ENCODE measurements around the gene ZCCHC2. TPM values are rescaled to one million over a fixed set of nuclear protein-coding genes. Genes with fewer than 3 reads are reported as not detected.

ZCCHC2 gene
- total RNA-seq, 1 donor from 2014 or later: 18.0 TPM

DNA sequence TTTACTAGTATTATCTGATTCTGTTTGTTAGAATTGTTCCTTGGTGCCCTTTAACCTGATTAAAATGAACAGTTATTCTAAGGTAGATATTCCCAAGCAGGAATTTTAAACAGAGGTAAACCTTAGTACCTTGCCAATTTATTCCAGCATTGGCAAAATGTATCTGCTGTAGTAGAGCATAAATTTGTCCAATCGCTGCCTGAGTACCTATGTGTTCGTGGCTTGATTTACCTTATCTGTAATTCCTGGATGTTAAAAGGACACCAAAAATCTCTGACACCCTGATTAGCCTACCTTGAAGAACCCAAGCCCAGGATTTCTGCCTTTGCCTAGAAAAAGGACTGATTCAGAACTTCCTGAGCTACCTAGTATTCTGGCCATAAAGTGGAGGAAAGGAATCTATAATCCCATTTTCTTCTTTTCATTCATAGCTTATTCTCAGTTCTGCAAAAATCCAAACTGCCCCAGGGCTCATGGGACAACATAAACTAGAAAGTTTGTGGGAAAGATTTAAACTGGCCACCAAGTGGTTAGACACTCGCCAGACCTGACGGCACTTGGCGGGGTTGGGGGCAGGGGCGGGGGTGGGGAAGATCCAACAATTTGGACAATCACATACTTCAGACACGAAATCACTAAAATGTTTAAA is 16.2 kb upstream of the ZCCHC2 start:
- ATAC-seq (no peak), DNase-seq (no peak)
- intact Hi-C loops (cut with micrococcal nuclease): no loop called here

DNA sequence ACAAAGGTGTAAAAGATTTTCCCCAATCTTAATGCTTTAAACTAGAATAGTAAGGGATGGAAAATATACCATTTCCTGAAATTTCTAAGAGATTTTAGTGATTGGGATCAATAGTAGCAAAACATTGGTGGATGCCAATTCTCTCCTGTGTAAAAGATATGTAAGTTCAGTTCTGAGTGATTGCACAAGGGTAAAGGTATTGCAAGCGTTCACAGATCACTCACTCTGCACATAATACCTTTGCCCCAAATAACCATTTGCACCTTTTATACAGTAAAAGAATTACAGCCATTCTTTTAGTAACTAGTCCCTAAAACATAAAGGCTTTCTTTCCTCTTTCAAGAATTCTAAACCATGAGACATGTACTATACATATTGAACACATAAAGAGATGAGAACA is 13.0 kb upstream of the ZCCHC2 start:
- intact Hi-C loops (cut with micrococcal nuclease): no loop called here

DNA sequence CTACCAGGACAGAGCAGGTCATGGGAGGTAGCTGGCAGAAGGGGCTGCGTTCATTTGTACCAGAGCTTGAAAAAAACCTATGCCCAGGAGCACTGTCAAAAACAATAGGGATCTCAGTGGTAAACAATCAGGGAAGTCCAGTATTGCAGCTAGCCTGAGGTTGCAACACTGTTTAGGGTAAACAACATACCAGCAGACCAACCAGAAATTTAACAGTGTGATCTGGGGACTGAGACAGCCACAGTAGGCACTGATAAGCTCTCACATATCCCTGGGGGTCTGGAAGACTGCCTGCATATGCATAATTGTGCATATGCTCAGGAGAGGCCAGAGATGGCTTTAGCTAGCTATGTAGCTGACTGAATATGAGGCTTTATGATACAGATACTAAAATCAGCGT is 12.0 kb upstream of the ZCCHC2 start:
- intact Hi-C loops (cut with micrococcal nuclease): no loop called here
- DNase-seq (no peak), ATAC-seq (no peak)

More for the DNA sequence above, 13.0 kb upstream of the ZCCHC2 start:
- no peak for ATAC-seq
- no peak for DNase-seq

DNA sequence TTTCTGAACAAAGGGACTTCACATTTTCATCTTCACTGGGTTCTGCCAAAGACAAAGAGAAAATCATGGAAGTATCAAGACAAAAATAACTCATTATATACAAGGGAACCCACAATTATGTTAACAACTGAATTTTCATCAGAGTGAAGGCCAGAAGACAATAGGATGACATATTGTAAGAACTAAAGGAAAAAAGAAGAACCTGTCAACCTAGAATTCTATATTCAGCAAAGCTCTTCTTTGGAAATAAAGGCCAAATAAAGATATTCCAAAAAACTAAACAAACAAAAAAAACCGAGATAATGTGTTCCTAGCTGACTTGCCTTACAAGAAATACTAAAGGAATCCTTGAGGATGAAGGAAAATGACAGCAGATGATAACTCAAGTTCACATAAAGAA is 10.3 kb upstream of the ZCCHC2 start:
- intact Hi-C loops (cut with micrococcal nuclease): no loop called here
- DNase-seq: no peak
- no peak for ATAC-seq

DNA sequence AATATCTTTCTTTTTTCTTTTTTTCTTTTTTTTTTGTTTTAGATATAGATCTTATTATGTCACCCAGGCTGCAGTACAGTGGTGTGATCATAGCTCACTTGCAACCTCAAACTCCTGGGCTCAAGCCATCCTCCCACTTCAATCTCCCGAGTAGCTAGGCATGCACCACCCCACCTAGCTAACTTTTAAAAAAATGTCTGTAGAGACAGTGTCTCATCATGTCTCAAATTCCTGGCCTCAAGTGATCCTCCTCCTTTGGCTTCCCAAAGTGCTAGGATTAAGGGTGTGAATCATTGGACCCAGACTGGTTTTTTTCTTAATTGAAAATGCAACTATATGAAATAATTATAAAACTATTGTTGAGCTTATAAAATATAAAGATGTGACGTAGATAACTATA is 9.8 kb upstream of the ZCCHC2 start:
- intact Hi-C loops (cut with micrococcal nuclease): no loop called here
- ATAC-seq: no peak

DNA sequence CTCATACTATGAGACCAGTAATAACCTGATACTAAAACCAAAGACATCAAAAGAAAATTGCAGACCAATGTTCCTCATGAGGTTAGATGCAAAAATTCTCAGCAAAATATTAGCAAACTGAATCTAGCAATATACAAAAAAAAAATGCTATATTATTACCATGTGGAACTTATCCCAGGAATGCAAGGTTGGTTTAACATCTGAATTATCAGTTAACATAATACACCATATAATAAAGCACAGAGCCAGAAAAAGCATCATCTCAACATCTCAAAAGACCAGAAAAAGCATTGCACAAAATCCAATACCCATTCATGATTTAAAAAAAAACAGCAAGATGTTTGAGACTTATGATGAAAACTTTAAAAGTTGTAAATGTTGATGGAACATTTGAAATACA is 8.3 kb upstream of the ZCCHC2 start:
- intact Hi-C loops (cut with micrococcal nuclease): no loop called here
- ATAC-seq: no peak
- DNase-seq: no peak

More for the DNA sequence above, 9.8 kb upstream of the ZCCHC2 start:
- no peak for DNase-seq

DNA sequence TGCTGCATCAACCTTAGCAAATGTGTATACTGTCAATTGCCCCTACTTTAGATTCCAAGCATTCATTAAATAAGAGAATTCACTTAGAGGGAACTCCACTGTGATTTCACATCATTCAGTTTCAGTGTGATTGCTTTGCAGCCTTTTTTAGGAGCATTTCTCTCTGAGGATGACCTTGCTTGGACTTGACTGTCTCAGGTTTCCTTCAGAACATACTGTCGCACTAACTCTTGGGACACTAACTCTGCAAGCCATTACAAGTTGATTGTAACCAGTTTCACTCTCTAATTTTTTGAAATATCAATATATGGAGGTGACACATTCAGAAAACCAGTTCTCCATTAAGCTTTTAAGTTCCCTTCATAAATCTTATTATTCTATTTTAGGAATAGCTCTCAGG is 6.6 kb upstream of the ZCCHC2 start:
- ATAC-seq (no peak), DNase-seq (no peak)
- intact Hi-C loops (cut with micrococcal nuclease): no loop called here

DNA sequence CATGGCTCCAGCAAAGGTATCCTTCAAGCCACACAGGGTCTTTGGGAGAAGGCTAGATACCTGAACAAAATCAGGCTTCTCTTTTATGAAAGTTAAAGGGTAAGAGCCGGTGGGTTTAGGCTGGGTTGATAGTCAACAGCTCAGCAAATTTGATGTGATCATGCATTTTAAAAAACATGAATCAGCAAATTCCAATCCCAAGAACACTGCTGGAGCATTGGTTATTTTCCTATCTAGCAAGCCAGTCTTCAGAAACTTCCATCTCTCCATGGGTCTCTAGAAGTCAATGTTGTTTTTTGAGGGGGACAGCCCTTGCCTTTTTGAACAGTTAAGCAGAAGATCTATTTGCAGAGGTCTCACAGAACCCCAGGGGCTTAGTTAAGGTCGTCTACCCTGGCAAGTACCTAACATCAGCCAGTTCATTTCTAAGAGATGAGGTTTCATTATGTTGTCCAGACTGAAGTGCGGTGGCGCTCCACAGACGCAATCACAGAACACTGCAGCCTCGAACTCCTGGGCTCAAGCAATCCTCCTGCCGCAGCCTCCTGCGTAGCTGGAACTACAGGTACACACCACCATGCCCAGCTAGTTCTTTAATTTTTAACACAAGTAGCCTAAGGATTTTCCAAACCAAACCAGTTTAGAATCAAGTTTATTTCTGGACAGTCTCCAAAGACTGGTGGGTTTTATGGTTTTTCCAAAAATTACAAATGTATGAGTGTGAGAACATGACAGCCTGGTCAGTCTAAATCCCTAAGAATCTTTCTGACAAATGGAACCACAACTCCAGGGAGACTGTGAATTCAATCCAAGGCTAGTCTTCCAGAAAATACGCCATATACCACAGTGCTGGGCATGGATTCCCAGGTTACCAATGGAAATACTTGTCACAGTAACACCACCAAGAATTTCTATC is 4.1 kb upstream of the ZCCHC2 start:
- intact Hi-C loops (cut with micrococcal nuclease): no loop called here
- no peak for ATAC-seq
- no peak for DNase-seq

DNA sequence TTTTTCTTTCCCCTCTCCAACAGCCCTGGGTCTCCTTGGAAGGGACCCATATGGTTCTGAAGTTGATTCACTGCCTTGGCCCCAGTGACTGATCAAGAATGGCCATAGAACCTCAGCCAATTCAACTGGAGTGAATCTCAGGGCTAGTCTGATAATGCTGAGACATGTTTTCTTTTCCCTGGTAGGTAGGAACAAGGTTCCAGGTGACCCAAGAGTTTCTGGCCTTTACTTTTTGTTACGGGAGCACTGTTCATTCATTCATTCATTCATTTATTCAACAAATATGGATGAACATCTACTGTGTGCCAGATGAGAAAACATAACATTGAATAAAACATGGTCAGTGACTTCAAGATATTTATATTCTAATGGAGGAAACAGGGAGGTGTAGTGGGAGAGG is 3.1 kb upstream of the ZCCHC2 start:
- ATAC-seq: no peak
- no peak for DNase-seq
- intact Hi-C loops (cut with micrococcal nuclease): loop anchor here (5.0 kb wide), 1 partner anchor 92 kb away; no protein-coding TSS in a partner anchor

DNA sequence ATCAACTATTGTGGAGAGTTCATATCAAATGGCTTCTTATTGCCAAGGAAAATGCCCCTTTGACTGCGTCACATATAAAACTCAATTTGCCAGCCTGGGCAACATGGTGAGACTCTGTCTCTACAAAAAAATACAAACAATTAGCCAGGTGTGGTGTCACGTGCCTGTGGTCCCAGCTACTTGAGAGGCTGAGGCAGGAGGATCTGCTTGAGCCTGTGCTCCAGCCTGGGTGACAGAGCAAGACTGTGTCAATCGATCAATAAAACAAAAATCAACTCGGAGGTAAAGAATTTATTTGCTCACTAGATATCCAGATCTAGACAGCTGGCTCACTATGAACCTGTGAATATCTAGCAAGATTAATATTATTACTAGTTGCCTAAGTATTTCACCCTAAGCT is 1.7 kb upstream of the ZCCHC2 start:
- no peak for DNase-seq
- no peak for ATAC-seq
- intact Hi-C loops (cut with micrococcal nuclease): loop anchor here (5.0 kb wide), 1 partner anchor 94 kb away; no protein-coding TSS in a partner anchor

DNA sequence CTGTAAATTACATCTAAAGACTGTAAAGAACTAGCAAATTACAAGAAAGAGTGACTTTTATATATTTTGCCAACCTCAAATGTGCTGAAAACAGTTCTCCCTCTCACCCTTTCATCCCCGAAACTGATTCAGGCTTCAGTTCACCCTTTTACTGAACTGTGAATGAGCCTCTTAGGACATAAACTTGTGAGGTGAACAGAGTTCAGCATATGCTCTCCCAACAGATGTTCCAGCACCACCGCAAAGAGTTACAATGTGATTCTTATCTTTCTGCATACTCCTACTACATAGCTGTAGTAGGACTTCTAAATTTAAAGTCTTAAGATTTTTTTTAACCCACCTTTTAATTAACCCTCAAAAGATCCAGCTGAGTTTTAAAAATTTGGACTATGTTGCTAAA is 1.2 kb upstream of the ZCCHC2 start:
- ATAC-seq: no peak
- intact Hi-C loops (cut with micrococcal nuclease): loop anchor here (5.0 kb wide), 1 partner anchor 94 kb away; no protein-coding TSS in a partner anchor

DNA sequence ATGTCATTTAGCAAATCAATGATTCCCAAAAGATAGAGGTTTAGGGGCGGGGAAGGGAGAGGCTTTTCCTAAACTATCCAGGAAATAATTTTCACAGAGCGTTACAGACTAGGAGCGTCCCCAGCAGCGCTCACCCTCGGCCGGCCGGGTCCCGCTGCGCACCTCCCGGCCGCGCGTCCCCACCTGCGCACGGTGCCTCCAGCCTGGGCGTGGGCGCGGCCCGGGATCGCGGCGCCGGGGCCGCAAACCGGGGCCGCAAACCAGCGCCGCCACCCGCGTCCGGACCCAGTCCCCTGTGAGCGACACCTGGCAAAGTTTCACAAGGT is 684 bp upstream of the ZCCHC2 start:
- ATAC-seq: peak; percentile 18
- DNase-seq: no peak
- intact Hi-C loops (cut with micrococcal nuclease): loop anchor here (5.0 kb wide), 1 partner anchor 95 kb away; no protein-coding TSS in a partner anchor

More for the DNA sequence above, 1.2 kb upstream of the ZCCHC2 start:
- DNase-seq: no peak

DNA sequence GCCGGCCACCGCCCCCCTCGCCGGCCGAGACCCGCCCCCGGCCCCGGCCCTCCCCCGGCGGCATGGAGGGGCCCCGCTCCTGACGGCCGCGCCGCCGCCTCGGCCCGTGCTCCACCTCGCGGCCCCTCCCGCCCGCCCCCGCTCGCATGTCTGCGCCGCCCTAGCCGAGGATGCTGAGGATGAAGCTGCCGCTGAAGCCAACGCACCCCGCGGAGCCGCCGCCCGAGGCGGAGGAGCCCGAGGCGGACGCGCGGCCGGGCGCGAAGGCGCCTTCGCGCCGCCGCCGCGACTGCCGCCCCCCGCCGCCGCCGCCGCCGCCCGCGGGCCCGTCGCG is 397 bp downstream of the ZCCHC2 start:
- ATAC-seq (no peak), DNase-seq (no peak)
- intact Hi-C loops (cut with micrococcal nuclease): loop anchor here (5.0 kb wide), 1 partner anchor 96 kb away; no protein-coding TSS in a partner anchor

DNA sequence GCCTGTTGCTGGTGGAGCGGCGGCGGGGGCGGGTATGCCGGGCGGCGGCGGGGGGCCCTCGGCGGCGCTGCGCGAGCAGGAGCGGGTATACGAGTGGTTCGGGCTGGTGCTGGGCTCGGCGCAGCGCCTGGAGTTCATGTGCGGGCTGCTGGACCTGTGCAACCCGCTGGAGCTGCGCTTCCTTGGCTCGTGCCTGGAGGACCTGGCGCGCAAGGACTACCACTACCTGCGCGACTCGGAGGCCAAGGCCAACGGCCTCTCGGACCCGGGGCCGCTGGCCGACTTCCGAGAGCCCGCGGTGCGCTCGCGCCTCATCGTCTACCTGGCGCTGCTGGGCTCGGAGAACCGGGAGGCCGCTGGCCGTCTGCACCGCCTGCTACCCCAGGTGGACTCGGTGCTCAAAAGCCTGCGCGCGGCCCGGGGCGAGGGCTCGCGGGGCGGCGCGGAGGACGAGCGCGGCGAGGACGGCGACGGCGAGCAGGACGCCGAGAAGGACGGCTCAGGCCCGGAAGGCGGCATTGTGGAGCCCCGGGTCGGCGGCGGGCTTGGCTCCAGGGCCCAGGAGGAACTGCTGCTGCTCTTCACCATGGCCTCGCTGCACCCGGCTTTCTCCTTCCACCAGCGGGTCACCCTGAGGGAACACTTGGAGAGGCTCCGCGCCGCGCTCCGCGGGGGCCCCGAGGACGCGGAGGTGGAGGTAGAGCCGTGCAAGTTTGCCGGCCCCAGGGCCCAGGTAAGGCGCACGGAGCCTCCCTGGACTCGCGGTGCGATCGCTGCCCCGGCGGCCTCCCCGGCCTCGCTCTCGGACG is 1.0 kb downstream of the ZCCHC2 start:
- intact Hi-C loops (cut with micrococcal nuclease): loop anchor here (5.0 kb wide), 1 partner anchor 97 kb away; no protein-coding TSS in a partner anchor
- ATAC-seq: no peak

DNA sequence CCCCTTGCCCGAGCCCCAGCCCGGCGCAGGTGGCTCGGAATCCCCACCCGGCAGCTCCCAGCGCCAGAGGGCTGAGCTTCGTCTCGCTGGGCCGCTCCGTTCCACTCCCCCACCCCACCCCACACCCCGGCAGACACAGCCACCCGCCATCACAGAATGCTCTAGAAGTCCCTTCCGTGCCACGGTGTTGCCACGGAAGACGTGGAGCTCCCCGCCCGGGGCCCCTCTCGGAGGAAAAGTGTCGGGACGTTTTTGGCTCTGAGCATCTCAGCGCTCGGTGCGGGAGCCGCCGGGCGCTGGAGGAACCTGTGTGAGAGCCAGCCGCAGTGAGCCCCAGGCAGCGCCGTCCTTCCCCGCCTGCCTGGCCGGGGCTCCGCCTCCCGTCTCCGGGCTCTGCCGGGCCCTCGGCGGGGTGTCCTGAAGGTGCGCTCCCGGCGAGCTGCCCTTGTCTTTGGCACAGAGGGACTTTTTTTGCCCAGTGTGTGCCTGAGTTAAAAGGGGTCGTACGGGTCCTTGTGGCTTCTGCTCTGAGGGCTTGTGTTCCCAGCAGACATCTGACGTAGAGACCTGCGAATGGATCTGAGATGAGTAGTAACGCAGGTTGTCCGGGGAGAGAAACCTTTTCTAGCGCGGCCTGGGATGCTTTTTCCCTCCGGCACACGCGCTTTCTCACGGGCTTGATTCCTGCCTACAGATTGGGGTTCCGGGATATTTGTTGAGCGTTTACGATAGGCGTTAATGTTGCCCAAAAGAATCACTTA is 1.8 kb downstream of the ZCCHC2 start:
- peak; percentile 23 for ATAC-seq
- intact Hi-C loops (cut with micrococcal nuclease): loop anchor here (5.0 kb wide), 1 partner anchor 97 kb away; no protein-coding TSS in a partner anchor
- DNase-seq: peak; percentile 77

More for the DNA sequence above, 1.0 kb downstream of the ZCCHC2 start:
- DNase-seq: peak; percentile 71

DNA sequence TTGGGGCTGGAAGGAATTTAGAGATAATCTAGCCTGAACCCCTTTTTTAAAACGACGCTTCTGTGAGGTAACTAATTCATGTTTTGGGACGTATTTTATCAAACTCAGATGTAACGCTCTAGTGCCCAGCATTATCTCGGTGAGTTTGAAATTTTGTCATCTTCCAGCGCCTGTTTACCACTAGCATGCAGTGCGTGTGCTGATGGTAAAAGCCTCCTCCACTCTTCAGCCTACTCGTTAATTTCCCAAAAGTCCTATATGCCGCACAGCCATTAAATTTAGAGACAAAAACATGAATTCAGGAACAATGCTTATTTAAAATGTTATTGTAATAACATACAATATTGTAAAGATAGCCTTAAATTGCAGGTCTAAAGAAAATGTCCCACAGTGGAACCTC is 2.8 kb downstream of the ZCCHC2 start:
- intact Hi-C loops (cut with micrococcal nuclease): no loop called here
- no peak for DNase-seq
- no peak for ATAC-seq

DNA sequence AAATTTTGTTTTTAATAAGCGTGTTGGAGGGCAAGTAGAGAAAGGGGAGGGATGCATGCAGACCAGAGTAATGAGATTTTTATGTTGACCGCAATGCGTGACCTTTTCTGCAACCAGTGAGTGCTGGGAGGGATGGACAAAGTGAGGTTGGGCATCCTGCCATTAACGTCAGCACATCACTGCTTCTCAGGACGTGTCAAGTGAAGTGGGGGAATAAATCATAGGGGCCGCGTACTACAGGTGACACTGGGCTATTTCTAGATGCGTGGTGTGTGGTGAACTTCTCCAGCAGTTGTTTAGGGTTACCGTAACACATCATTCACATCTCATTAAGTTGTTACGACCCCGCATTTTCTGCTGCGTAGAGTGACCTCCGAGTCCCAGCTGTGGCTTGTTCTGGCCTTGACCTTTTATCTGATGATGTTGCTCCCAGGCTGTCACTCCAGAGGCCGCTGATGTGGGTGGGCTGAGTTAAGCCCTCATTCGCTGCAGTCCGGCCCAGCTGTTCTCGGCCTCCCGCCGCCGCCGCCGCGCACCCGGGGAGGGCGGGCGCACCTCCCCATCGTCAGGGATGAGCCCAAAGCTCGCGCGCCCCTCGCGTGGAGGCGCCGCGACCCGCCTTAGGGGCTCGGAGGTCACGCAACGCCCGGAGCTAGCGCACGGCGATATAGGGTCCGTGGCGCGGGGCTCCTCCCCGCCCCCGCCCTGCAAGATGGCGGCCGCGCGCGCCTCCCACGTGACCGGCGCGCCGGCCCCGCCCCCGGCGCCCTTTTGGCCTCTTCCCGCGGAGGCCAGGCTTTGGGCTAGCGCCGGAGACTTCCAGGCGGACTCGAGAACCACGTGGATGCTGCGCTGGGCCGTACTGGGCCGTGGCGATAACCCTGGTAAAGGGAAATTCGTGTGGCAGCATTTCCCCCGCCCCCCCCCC is 3.5 kb downstream of the ZCCHC2 start:
- ATAC-seq (peak; percentile 56), DNase-seq (peak; percentile 92)
- intact Hi-C loops (cut with micrococcal nuclease): no loop called here

DNA sequence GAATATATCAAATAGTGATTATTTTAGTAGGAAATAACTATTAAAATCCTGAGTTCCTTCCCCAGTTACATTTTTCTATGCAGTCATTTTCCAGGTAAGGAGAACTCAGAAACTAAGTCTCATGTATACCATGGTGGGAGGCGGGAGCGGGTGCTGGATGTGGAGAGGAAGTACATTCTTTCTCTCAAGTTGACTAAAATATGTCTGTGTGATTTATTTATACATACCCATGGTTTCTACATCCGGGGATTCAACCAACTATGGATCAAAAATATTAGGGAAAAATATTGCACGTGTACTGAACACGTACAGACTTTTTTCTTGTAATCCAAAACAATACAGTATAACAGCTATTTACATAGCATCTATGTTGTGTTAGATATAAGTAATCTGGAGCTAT is 6.8 kb downstream of the ZCCHC2 start:
- intact Hi-C loops (cut with micrococcal nuclease): no loop called here
- DNase-seq (no peak), ATAC-seq (no peak)

All from left ventricle myocardium superior (tissue), 1 donor.